PC-9 (cell line): ENCODE data around the gene MYBPH. TPM values are rescaled to one million over a fixed set of nuclear protein-coding genes. Genes with fewer than 3 reads are reported as not detected.

ENCODE experiments used
- BruUV-seq: library from RNA; stranded (reverse); fragments of 400-500 nt; replicated peaks from 2 replicates; lab custom pipeline; 2021; lab: Mats Ljungman, UMichigan
- CTCF ChIA-PET: fragments of 300-600 bp; sonication (Branson Sonifier 250); formaldehyde crosslinking; loops from one replicate; lab custom pipeline; 2022; ENCODE audit warnings: antibody characterized with exemption; lab: Charles Lee
- POLR2A ChIA-PET: fragments of 300-600 bp; sonication (Branson Sonifier 250); formaldehyde crosslinking; loops from one replicate; lab custom pipeline; 2022; ENCODE audit warnings: antibody characterized with exemption; ENCODE audit not compliant: unreplicated experiment; lab: Charles Lee
- DNase-seq, 2 experiments: peaks; one replicate each; pipeline versions ENCODE4 v3.0.0 to v3.0.0-alpha.2; 2015 to 2022; ENCODE audit warnings: mixed read lengths in 1 of 2
- H2AFZ ChIP-seq: fragments of 200-600 bp; sonication (generic); 2 replicates; pipeline ENCODE4 v1.8.1; 2017; ENCODE audit warnings: antibody characterized with exemption
- H3F3A ChIP-seq: fragments of 200-600 bp; sonication (generic); 2 replicates; pipeline ENCODE4 v1.8.1; 2017; ENCODE audit warnings: antibody characterized with exemption, mild to moderate bottlenecking, low read depth; ENCODE audit not compliant: insufficient read depth
- H3K27ac ChIP-seq: fragments of 200-600 bp; sonication (generic); 2 replicates; pipeline ENCODE4 v1.6.1; 2016; ENCODE audit warnings: mixed run types
- H3K27me3 ChIP-seq: fragments of 200-600 bp; sonication (generic); 2 replicates; pipeline ENCODE4 v1.6.1; 2016; ENCODE audit warnings: low read depth, mixed run types; ENCODE audit not compliant: insufficient read depth
- H3K36me3 ChIP-seq: fragments of 200-600 bp; sonication (generic); 2 replicates; pipeline ENCODE4 v1.6.1; 2016; ENCODE audit warnings: low read depth, mixed run types
- H3K4me1 ChIP-seq: fragments of 200-600 bp; sonication (generic); replicated peaks from 2 replicates; pipeline ENCODE4 v1.6.1; 2016; ENCODE audit warnings: mixed run types; ENCODE audit not compliant: insufficient read depth
- H3K4me2 ChIP-seq: fragments of 200-600 bp; sonication (generic); 2 replicates; pipeline ENCODE4 v1.6.1; 2017; ENCODE audit warnings: mixed run types
- H3K4me3 ChIP-seq: fragments of 200-600 bp; sonication (generic); 2 replicates; pipeline ENCODE4 v1.6.1; 2016; ENCODE audit warnings: mixed run types
- H3K79me2 ChIP-seq: fragments of 200-600 bp; sonication (generic); 2 replicates; pipeline ENCODE4 v1.6.1; 2017; ENCODE audit warnings: low read depth, mixed run types
- H3K9me2 ChIP-seq: fragments of 200-600 bp; sonication (generic); 2 replicates; pipeline ENCODE4 v1.8.1; 2017; ENCODE audit warnings: mild to moderate bottlenecking; ENCODE audit not compliant: insufficient read depth
- H3K9me3 ChIP-seq: fragments of 200-600 bp; sonication (generic); 2 replicates; pipeline ENCODE4 v1.8.1; 2016; ENCODE audit warnings: low read depth; ENCODE audit not compliant: insufficient read depth
- H4K20me1 ChIP-seq: fragments of 200-600 bp; sonication (generic); 2 replicates; pipeline ENCODE4 v1.8.1; 2017; ENCODE audit not compliant: insufficient read depth
- CTCF ChIP-seq: fragments of 200-600 bp; sonication (generic); conservative IDR thresholded peaks from 2 replicates; pipeline ENCODE4 v1.6.1; 2017; ENCODE audit warnings: mixed run types, antibody characterized with exemption, mild to moderate bottlenecking, moderate library complexity
- EZH2 ChIP-seq: fragments of 200-600 bp; sonication (generic); IDR thresholded peaks from 2 replicates; pipeline ENCODE4 v1.8.0; 2017; ENCODE audit warnings: antibody characterized with exemption, low read depth
- intact Hi-C: fragments of 100-400 bp; cut with micrococcal nuclease; formaldehyde crosslinking; loops from one replicate; pipeline ENCODE4 v1.10.0; 2022; ENCODE audit not compliant: unreplicated experiment
- total RNA-seq: library from RNA; stranded (reverse); gene quantifications from 2 replicates; pipeline ENCODE4 v1.2.3, GENCODE V29; 2021

The MYBPH gene
- total RNA-seq, 1 experiment from 2014 or later: not detected

GRCh38 chr1:203182387-203182953, 6.8 kb upstream of the MYBPH start:
- Histone ChIP-seq H3F3A (peaks cover 9% of the 10 kb centered on the region; the same call in 1 of the 2 replicates), H3K9me2 (no peaks in the 10 kb centered on the region), H3K79me2 (no peaks in the 10 kb centered on the region), H3K4me1 (peaks cover 10% of the 10 kb centered on the region), H3K27ac (no peak overlapping the region), H3K9me3 (no peaks in the 10 kb centered on the region), H3K4me2 (no peak overlapping the region), H3K27me3 (no peaks in the 10 kb centered on the region), H4K20me1 (no peaks in the 10 kb centered on the region), H3K4me3 (no peak overlapping the region), H2AFZ (no peak overlapping the region), H3K36me3 (no peaks in the 10 kb centered on the region)
- DNase-seq: no peak
- ChIA-PET POLR2A (no interaction called here), CTCF (no interaction called here)
- intact Hi-C loops: no loop called here
- no TSS peak for BruUV-seq
- TF ChIP-seq EZH2: no peak
- no peak for TF ChIP-seq CTCF

DNA sequence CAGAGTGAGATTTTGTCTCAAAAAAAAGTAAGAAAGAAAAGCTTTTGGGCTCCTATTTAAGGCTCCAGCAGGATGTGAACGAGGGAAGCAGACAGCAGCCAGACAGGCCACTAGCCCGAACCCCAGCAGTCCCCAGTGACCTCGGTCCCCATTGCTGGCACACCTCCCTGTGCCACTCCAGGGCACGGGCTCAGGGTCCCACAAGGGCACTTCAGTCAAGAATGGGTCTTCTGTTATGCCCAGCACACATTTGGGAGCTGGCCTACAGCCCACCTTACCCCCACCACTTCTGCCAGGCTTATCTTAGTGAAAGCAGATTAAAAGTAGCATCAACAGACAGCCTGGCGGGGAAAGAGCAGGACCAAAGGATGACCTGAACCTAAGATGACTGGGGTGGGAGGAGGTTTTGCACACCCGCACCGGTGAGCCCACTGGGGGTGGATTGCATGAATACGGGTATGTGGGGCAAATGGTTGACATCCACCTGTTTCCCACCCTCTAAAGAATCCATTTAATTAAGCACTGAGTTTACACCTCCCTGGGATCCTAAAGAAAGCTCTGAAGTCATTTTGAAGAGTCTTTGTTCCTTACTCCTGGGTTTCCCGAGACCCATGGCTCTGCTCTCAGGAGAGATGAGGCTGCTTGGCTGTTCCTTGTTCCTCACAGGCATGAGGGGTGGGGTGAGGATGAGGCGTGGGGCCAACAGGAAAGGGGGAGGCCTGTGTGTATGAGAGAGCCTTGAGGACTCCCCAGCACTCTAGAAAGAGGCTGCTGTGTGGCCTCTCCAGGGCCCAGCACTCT, 6.2 kb upstream of the MYBPH start:
- Histone ChIP-seq H3K9me2 (no peaks in the 10 kb centered on the region), H4K20me1 (no peaks in the 10 kb centered on the region), H3K4me3 (no peak overlapping the region), H3K27me3 (no peaks in the 10 kb centered on the region), H3K9me3 (no peaks in the 10 kb centered on the region), H3K4me1 (peaks cover 17% of the 10 kb centered on the region), H3F3A (peaks cover 10% of the 10 kb centered on the region; the same call in 1 of the 2 replicates), H3K27ac (no peak overlapping the region), H3K4me2 (no peak overlapping the region), H2AFZ (no peak overlapping the region), H3K36me3 (no peaks in the 10 kb centered on the region), H3K79me2 (no peaks in the 10 kb centered on the region)
- no TSS peak for BruUV-seq
- TF ChIP-seq EZH2 (no peak), CTCF (no peak)
- ChIA-PET CTCF (no interaction called here), POLR2A (no interaction called here)
- intact Hi-C loops: no loop called here
- DNase-seq: no peak

- Histone ChIP-seq H3F3A (peaks cover 10% of the 10 kb centered on the region; the same call in 1 of the 2 replicates), H3K9me2 (no peaks in the 10 kb centered on the region), H3K27me3 (no peaks in the 10 kb centered on the region), H3K79me2 (no peaks in the 10 kb centered on the region), H3K9me3 (no peaks in the 10 kb centered on the region), H2AFZ (no peak overlapping the region), H3K27ac (no peak overlapping the region), H3K4me2 (no peak overlapping the region), H3K36me3 (no peaks in the 10 kb centered on the region), H3K4me3 (no peak overlapping the region), H3K4me1 (peaks cover 25% of the 10 kb centered on the region), H4K20me1 (no peaks in the 10 kb centered on the region)
- POLR2A ChIA-PET: no interaction called here
- CTCF ChIA-PET: interaction anchor here (0.6 kb wide), 1 partner anchor 90 kb away, joined by 3 read pairs; no protein-coding TSS in a partner anchor
- BruUV-seq: no TSS peak
- DNase-seq: no peak
- TF ChIP-seq EZH2: no peak
- TF ChIP-seq CTCF: no peak
- intact Hi-C loops: no loop called here
These were observed 5.1 kb upstream of the MYBPH start for GRCh38 chr1:203180611-203181330.
